GM12892 (cell line): ENCODE data around the gene PTPRN2.

Experiments used
- POLR2A ChIP-seq: IDR thresholded peaks from 2 replicates; pipeline ENCODE4 v1.6.1; 2011; ENCODE audit warnings: low read depth, low read length, control low read depth
- POLR2AphosphoS5 ChIP-seq: IDR thresholded peaks from 2 replicates; pipeline ENCODE4 v1.6.1; 2011; ENCODE audit warnings: low read depth, low read length, control low read depth

- no peak for TF ChIP-seq POLR2A
- no peak for TF ChIP-seq POLR2AphosphoS5
These were observed 921.0 kb downstream of the PTPRN2 start for GRCh38 chr7:157666530-157667040.
